ENCODE measurements around the gene FOXG1.

DNA sequence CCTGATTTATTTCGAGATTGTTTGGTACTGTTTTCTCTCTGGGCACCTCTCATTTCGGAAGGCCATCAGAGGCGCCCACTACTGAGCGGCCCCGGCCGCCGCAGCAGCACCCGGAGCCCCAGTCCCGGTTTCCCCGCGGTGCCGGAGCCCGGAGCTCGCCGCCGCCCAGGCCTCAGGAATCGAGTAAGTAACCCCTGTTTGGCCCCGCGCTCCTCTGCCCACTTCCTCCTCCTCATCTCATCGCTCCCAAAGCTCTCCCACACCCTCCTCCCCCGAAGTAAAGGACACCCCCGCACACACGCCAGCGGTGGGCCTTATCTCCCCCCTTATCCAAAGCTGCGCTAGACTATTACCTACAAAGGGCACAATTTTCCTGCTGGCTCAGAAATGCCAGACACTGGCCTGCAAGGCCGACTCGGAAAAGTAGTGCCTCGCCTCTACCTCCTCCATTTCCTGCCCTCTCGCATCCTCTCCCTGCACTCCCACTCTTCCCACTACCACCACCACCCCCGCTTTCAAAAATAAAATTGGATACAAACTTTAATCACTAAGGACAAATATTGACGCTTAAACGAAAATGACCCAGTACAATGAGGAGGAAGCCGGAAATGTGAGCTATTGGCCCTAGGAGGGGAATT lies 637 bp upstream of the FOXG1 start:
- TF ChIP-seq CTCF (IDR thresholded peaks at IDR 0.05) (no peak), POLR2A (IDR thresholded peaks at IDR 0.05) (no peak)
